GM12878 (cell line): Measurements from ENCODE around the gene DOC2B. TPM values are rescaled to one million over a fixed set of nuclear protein-coding genes. Genes with fewer than 3 reads are reported as not detected.

Source experiments
- ATAC-seq: fragments of 200-7000 bp; cut with Tn5 transposase; 3 replicates; pipeline ENCODE4 v1.9.1; 2020; ENCODE audit warnings: mild to moderate bottlenecking, moderate library complexity
- BruUV-seq: library from RNA; stranded (reverse); fragments of 400-500 nt; replicated peaks from 2 replicates; lab custom pipeline; 2021; lab: Mats Ljungman, UMichigan
- CTCF ChIA-PET: fragments of 300-600 bp; sonication (Branson Sonifier 250); formaldehyde crosslinking; extraction: SDS; loops from one replicate; lab custom pipeline; 2021; ENCODE audit warnings: inconsistent platforms; lab: Yijun Ruan, JAX
- POLR2A ChIA-PET: fragments of 350-600 bp; formaldehyde crosslinking; extraction: SDS; loops from one replicate; lab custom pipeline; 2021; ENCODE audit warnings: inconsistent platforms; lab: Charles Lee
- RAD21 ChIA-PET: fragments of 300-600 bp; sonication (Branson Sonifier 250); formaldehyde crosslinking; loops from one replicate; lab custom pipeline; 2023; ENCODE audit warnings: antibody characterized with exemption; ENCODE audit not compliant: unreplicated experiment; lab: Charles Lee
- SMC1A ChIA-PET: fragments of 300-600 bp; sonication (Branson Sonifier 250); formaldehyde crosslinking; loops from one replicate; lab custom pipeline; 2023; ENCODE audit not compliant: unreplicated experiment, uncharacterized antibody; lab: Charles Lee
- DNase-seq: peaks from one replicate; pipeline ENCODE4 v3.0.0-alpha.2; 2011; ENCODE audit warnings: low read depth, low spot score
- FAIRE-seq: peaks from 3 replicates; lab custom pipeline; 2011; peaks lifted over from hg19 to GRCh38; lab: Jason Lieb, UNC
- H2AFZ ChIP-seq: 2 replicates; pipeline ENCODE4 v1.6.0; 2011; ENCODE audit warnings: low read depth, low read length, control low read depth; ENCODE audit not compliant: control insufficient read depth
- H3K27ac ChIP-seq: 2 replicates; pipeline ENCODE4 v1.5.1; 2011; ENCODE audit warnings: control low read depth; ENCODE audit not compliant: control insufficient read depth, insufficient read depth
- H3K27me3 ChIP-seq, 2 experiments: replicated peaks in 1 of 2; 2 replicates each; pipeline versions ENCODE4 v1.6.0 to v1.6.1; 2011; ENCODE audit warnings: low read length in 1 of 2; ENCODE audit not compliant: control insufficient read depth in 2 of 2, insufficient read depth in 2 of 2
- H3K36me3 ChIP-seq, 2 experiments: 2 replicates each; pipeline ENCODE4 v1.5.1; 2011; ENCODE audit warnings: low read length in 1 of 2; ENCODE audit not compliant: control insufficient read depth in 2 of 2, insufficient read depth in 2 of 2
- H3K4me1 ChIP-seq: 2 replicates; pipeline ENCODE4 v1.6.1; 2011; ENCODE audit warnings: mild to moderate bottlenecking, low read length, moderate library complexity, mixed read lengths; ENCODE audit not compliant: control insufficient read depth, insufficient read depth
- H3K4me2 ChIP-seq: 2 replicates; pipeline ENCODE4 v1.6.0; 2011; ENCODE audit warnings: control low read depth; ENCODE audit not compliant: control insufficient read depth, insufficient read depth
- H3K4me3 ChIP-seq: fragments of 200-600 bp; sonication (generic); 2 replicates; pipeline ENCODE4 v1.5.1; 2016
- H3K79me2 ChIP-seq: 2 replicates; pipeline ENCODE4 v1.6.0; 2011; ENCODE audit warnings: low read length; ENCODE audit not compliant: control insufficient read depth, insufficient read depth
- H3K9ac ChIP-seq: 2 replicates; pipeline ENCODE4 v1.8.0; 2011; ENCODE audit warnings: low read length, control low read depth, mixed read lengths; ENCODE audit not compliant: control insufficient read depth, insufficient read depth
- H3K9me3 ChIP-seq: replicated peaks from 3 replicates; pipeline ENCODE4 v1.5.1; 2011; ENCODE audit warnings: mild to moderate bottlenecking, low read length; ENCODE audit not compliant: control insufficient read depth, insufficient read depth
- H4K20me1 ChIP-seq: 2 replicates; pipeline ENCODE4 v1.6.0; 2011; ENCODE audit not compliant: control insufficient read depth, insufficient read depth
- CUX1 ChIP-seq: IDR thresholded peaks from 2 replicates; pipeline ENCODE4 v1.6.1; 2012; ENCODE audit warnings: improper control_type of control experiment, low read depth, low read length; ENCODE audit not compliant: insufficient replicate concordance
- HDGF ChIP-seq: fragments of 450-650 bp; IDR thresholded peaks from 2 replicates; pipeline ENCODE4 v1.6.1; 2016; ENCODE audit warnings: antibody characterized with exemption
- IKZF1 ChIP-seq: fragments of 450-650 bp; conservative IDR thresholded peaks from 2 replicates; pipeline ENCODE4 v1.6.1; 2017; ENCODE audit warnings: antibody characterized with exemption, mild to moderate bottlenecking
- MTA2 ChIP-seq: fragments of 450-650 bp; IDR thresholded peaks from 2 replicates; pipeline ENCODE4 v1.6.1; 2016; ENCODE audit warnings: low read depth, mild to moderate bottlenecking, moderate library complexity
- MTA3 ChIP-seq: IDR thresholded peaks from 2 replicates; pipeline ENCODE4 v1.6.1; 2012; ENCODE audit warnings: low read length, inconsistent platforms, borderline replicate concordance
- POLR2AphosphoS2 ChIP-seq: IDR thresholded peaks from 2 replicates; pipeline ENCODE4 v1.6.1; 2011; ENCODE audit warnings: low read depth, mild to moderate bottlenecking, low read length, improper control_type of control experiment, moderate library complexity
- POU2F2 ChIP-seq: IDR thresholded peaks from 3 replicates; pipeline ENCODE4 v1.6.1; 2011; ENCODE audit warnings: low read depth, mild to moderate bottlenecking, low read length, borderline replicate concordance
- RELA ChIP-seq: fragments of 450-650 bp; IDR thresholded peaks from 2 replicates; pipeline ENCODE4 v1.8.0; 2014; ENCODE audit warnings: borderline replicate concordance; ENCODE audit not compliant: partially characterized antibody
- SKIL ChIP-seq: fragments of 450-650 bp; IDR thresholded peaks from 2 replicates; pipeline ENCODE4 v1.6.1; 2017; ENCODE audit warnings: mild to moderate bottlenecking, low read depth, inconsistent platforms; ENCODE audit not compliant: poor library complexity, severe bottlenecking
- SMC3 ChIP-seq: IDR thresholded peaks from 2 replicates; pipeline ENCODE4 v1.6.1; 2011; ENCODE audit warnings: low read length, improper control_type of control experiment, borderline replicate concordance
- ZZZ3 ChIP-seq: IDR thresholded peaks from 2 replicates; pipeline ENCODE4 v1.6.1; 2011; ENCODE audit warnings: low read depth; ENCODE audit not compliant: control insufficient read depth, insufficient read length
- WGBS: methylation state at CpG from one replicate; pipeline ENCODE4 v1.1.6; 2016; ENCODE audit warnings: low lambda C conversion rate; ENCODE audit not compliant: insufficient replicate concordance, insufficient coverage; ENCODE audit errors: missing lambda C conversion rate; 5-methylcytosine and 5-hydroxymethylcytosine counted together
- in situ Hi-C: fragments of 300-500 bp; cut with MboI; formaldehyde crosslinking; loops from 9 replicates; pipeline ENCODE4 v1.14.3; 2018; ENCODE audit warnings: mixed read lengths
- intact Hi-C: fragments of 100-400 bp; cut with micrococcal nuclease; formaldehyde crosslinking; loops from one replicate; pipeline ENCODE4 v1.14.2; 2022; ENCODE audit not compliant: unreplicated experiment
- polyA plus RNA-seq, 11 experiments: library from polyadenylated mRNA; depleted of rRNA in 4 of 11; unstranded in 6 of 11; stranded (reverse) in 5 of 11; fragments of >200 nt; fragmentation: Nextera tagmentation in 4 of 11; fragmentation: Illumina TruSeq in 1 of 11; extraction: Ambion mirVana in 4 of 11; extraction: Trizol in 1 of 11; gene quantifications; 1 replicate in 1 of 11; 2 replicates in 10 of 11; pipeline versions ENCODE4 v1.2.1 to v1.2.3, GENCODE V29; 2011 to 2016; ENCODE audit warnings: inconsistent platforms in 2 of 11, missing spikeins in 2 of 11, low read depth in 1 of 11
- total RNA-seq, 4 experiments: library from RNA; depleted of rRNA in 3 of 4; stranded (reverse); fragments of >200 nt in 3 of 4; fragmentation: Illumina TruSeq in 1 of 4; extraction: Trizol in 1 of 4; gene quantifications; 2 replicates each; pipeline versions ENCODE4 v1.2.1 to v1.2.3, GENCODE V29; 2013 to 2021
- TF ChIP-seq, protein P1 (sequence below): IDR thresholded peaks from 2 replicates; pipeline ENCODE4 v1.6.1; 2012; ENCODE audit warnings: low read depth, low read length, improper control_type of control experiment

DOC2B gene
- total and polyA plus RNA-seq, 10 of the 15 experiments (the other 5 are each of a cell fraction or from before 2014, with no cell fraction given): not detected

GRCh38 chr17:151886-152859 lies 29.3 kb downstream of the DOC2B start (continued):
- TF ChIP-seq CUX1 (no peak), RELA (no peak)

- Histone ChIP-seq H3K27ac (no peak overlapping the region), H3K4me3 (no peak overlapping the region), H2AFZ (no peak overlapping the region), H3K4me1 (no peaks in the 10 kb centered on the region), H3K9ac (no peak overlapping the region), H3K9me3 (no peaks in the 10 kb centered on the region), H3K79me2 (no peaks in the 10 kb centered on the region), H3K27me3 (no peaks in the 10 kb centered on the region), H3K36me3 (no peaks in the 10 kb centered on the region), H3K4me2 (no peak overlapping the region), H4K20me1 (no peaks in the 10 kb centered on the region)
- ChIA-PET POLR2A (interaction anchor here (0.6 kb wide), 1 partner anchor 155 kb away, joined by 3 read pairs; no protein-coding TSS in a partner anchor), RAD21 (no interaction called here), SMC1A (no interaction called here), CTCF (no interaction called here)
- 68% methylated on average over 2 of the region's 2 CpGs for WGBS
- BruUV-seq: no TSS peak
- ATAC-seq: no peak
- DNase-seq: no peak
- intact Hi-C loops: no loop called here
- FAIRE-seq: no peak
- in situ Hi-C loops: no loop called here
- no peak for TF ChIP-seq MTA2
- TF ChIP-seq HDGF: no peak
- no peak for TF ChIP-seq IKZF1
- no peak for TF ChIP-seq POU2F2
- no peak for TF ChIP-seq MTA3
- no peak for TF ChIP-seq POLR2AphosphoS2
- no peak for TF ChIP-seq SMC3
- no peak for TF ChIP-seq SKIL
- no peak for TF ChIP-seq ZZZ3
- TF ChIP-seq, protein P1, sequence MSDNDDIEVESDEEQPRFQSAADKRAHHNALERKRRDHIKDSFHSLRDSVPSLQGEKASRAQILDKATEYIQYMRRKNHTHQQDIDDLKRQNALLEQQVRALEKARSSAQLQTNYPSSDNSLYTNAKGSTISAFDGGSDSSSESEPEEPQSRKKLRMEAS: no peak
Observed at GRCh38 chr17:151004-151403, 30.4 kb downstream of the DOC2B start.
